ENCODE measurements around the gene PLEKHM2. TPM values are rescaled to one million over a fixed set of nuclear protein-coding genes. Genes with fewer than 3 reads are reported as not detected.

Gene PLEKHM2
- total RNA-seq, 1 donor from 2014 or later = 40.1 TPM

DNA sequence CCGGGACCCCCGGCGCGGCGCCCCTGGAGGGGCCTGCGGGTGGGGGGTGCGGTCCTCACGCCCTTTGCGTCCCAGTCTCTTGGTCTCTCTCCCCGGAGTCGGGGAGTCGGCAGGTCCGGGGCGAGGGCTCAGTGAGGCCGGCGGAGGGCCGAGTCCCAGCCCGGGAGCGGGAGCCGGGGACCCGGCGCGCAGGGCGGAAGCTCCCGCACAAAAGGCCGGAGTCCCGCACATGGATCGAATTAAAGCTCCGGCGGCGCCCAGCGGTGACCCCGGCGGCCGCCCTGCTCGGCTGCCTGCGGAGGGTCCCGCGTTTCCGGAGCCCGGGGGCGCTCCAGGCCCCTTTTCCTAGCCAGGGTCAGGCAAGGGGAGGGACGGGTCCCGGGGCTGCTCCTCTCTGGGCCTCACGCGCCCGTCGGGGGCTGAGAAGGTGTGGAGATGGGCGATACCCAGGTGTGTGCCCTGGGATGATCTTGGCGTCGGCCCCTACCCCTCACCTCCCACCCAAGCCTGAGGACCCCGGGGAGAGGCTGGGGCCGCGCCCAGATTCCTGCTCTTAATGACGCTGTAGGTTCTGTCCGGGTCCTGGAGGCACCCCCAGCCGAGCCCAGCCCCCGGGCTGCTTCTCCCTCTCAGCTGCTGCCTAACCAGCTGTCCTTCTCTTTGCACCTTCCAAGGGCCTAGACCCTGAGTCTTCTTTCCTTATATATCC lies 75.0 kb downstream of the PLEKHM2 start:
- DNase-seq (ENCODE audit: low read depth in 2 of 2) = no peak

DNA sequence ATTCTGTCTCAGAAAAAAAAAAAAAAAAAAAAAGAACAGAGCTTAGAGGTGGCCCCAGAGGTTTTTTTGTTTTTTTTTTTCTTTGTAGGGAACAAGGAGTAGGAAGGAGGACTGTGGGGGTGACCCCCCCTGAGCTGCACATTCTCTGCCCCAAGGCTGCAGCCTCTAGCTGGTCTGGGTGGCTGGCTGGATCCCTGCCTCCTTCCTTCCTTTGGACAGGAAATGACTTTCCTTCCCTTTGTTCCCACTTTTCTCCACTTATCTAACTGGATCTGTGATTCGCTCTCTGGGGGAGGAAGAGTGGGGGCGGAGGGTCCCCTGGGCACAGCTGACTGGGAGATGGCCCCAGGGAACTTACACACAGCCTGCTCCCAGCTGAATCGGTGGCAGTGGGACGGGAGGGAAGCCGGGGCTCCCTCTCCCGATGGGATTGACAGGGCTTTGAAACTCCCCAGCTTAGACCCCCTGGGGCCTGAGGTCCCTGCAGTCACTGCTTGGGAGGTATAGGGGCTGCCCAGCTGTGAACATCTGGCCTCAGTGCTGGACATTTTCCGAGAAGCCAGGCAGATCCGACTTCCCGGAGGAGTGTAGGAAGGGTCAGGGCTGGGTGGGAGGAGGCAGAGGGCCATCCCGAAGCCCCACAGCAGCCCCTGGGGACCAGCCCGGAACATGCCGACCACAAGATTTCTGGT lies 76.5 kb downstream of the PLEKHM2 start:
- peak in 1 of 2 donors; percentile 78 for DNase-seq (ENCODE audit: low read depth in 2 of 2)

DNA sequence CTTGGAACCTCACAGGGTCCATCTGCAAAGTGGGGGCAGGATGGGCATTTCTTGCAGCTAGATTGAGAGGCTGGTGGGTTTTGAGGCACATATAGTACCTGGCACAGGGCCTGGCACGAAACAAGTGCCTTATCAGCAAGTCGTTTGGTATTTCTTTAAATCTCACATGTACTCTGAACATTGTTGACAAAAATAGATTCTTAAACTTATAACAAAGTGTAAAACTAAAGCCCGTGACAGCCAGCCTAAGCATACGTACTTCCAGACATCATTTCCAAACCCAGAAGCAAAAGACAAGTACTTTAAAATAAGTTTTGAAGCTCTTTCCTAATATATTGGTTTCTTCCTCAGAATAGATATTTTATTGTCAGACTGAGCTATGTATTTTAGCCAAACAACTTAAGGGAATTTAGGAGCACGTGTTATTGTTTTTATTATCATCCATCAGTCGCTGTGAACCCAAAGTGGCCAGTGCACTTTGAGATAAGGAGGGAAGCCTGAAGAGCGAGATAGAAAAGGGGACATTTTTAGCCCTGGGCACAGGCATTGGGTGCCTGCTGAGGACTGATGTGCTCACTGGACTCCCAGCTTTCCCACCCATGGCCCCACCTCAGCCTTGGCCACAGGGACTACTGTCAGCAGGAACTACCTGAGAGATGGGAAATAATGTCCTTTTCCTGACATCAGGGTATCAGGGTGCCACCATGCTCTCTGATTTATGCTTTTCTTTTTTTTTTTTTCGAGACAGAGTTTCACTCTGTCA lies 77.4 kb downstream of the PLEKHM2 start:
- no peak for DNase-seq (ENCODE audit: low read depth in 2 of 2)

DNA sequence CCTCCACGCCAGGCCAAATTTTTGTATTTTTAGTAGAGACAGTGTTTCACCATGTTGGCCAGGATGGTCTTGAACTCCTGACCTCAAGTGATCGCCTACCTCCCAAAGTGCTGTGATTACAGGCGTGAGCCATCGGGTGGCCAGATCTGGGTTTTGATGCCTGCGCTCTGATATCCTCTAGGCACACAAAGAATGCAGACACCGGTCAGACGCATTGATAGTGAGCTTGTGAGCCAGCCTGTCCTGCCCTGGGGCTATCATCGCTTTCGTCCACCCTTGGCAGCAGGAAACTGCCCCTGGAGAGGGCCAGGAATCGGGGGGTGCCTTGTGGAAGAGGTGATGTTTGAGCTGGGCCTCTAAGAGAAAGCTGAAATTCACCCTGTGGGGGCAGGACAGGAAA lies 78.4 kb downstream of the PLEKHM2 start:
- DNase-seq (ENCODE audit: low read depth in 2 of 2) = no peak

DNA sequence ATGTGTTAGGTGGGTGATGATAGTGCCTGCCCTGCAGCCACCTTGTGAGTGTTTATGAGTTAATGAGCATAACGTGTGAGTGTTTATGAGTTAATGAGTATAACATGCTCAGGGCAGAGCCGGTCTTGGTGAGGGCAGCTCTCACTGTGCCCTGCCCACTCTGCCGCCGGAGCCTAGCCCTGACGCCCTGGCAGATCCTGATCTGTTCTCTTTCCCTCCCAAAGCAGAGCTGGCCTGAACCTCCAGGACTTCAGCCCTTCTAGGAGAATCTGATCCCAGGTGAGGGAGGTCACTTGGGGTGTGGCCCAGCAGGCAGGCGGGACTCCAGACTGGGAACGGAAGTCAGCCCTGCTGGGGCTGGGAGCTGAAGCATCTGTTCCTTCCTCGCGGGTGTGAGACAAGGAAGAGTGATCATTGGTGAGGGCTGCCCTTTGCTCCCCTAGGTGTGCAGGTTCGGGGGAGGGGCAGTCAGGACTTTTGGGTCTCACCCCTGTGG lies 80.2 kb downstream of the PLEKHM2 start:
- no peak for DNase-seq (ENCODE audit: low read depth in 2 of 2)

DNA sequence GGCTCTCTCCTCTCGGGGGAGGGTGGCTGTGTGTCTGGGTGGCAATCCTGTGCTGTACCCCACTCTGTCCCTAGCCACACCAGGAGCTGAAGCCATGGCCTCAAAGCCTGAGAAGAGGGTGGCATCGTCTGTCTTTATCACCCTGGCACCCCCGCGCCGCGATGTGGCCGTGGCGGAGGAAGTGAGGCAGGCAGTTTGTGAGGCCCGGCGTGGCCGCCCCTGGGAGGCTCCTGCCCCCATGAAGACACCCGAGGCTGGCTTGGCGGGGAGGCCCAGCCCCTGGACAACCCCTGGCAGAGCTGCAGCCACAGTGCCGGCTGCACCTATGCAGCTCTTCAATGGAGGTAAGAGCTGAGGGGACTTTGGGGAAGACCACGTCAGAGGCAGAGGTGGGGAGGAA lies 80.8 kb downstream of the PLEKHM2 start:
- no peak for DNase-seq (ENCODE audit: low read depth in 2 of 2)

DNA sequence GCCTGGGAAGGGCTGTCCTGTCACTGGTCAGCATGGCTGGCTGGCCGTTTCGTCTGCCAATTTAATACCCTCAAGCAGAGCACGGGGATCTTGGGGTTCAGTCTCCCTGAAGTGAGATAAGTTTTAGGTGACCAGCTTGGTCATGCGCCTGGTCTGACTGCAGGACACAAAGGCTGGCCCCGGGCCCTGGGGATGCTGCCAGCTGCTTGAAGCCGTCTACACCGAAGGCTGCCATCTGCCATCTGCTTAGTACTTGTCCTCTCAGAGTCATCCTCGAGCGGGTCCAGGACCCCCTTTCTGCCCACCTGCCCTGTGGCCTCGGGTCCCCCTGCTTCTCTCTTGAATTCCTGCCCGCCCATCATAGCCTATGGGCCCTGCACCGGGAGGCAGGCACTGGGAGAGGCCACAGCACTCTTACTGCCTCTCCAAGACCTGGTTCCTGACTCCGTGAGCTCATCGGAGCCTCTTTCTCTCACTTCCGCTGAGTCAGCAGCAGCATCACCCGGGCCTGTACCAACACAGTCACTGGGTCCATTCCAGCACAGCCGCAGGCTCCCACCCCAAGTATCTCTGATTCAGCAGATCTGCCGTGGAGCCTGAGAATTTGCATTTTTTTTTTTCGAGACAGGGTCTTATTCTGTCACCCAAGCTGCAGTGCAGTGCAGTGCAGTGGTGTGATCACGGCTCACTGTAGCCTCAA lies 81.5 kb downstream of the PLEKHM2 start:
- DNase-seq (ENCODE audit: low read depth in 2 of 2) = peak in 1 of 2 donors; percentile 67

DNA sequence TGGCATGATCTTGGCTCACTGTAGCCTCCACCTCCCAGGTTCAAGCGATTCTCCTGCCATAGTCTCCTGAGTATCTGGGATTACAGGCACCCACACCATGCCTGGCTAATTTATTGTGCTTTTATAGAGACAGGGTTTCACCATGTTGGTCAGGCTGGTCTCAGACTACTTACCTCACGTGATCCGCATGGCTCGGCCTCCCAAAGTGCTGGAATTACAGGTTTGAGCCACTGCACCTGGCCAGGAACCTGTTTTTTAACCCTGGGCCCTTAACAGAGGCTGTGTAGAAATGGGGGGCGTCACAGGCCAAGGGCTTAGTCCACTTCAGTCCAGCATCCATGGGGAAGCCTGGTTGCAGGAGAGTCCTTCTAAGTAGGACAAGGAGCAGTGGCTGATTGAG lies 83.8 kb downstream of the PLEKHM2 start:
- no peak for DNase-seq (ENCODE audit: low read depth in 2 of 2)

DNA sequence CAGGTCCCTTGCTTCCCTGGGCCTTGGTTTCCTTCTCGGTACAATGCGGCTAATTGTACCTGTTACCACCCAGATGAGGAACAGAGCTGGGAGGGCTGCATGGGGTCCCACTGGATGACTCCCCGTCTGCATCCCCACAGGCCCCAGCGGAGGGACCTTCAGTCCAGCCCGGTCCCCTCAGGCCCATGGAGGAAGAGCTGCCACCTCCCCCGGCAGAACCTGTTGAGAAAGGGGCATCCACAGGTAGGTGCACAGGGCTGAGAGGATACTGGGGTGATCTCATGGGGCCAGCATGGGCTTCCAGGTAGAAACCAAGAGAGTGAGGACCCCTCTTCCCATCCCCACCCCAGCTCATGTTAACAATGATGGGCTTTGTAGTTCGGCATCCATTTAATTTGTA lies 84.3 kb downstream of the PLEKHM2 start:
- DNase-seq (ENCODE audit: low read depth in 2 of 2) = no peak

DNA sequence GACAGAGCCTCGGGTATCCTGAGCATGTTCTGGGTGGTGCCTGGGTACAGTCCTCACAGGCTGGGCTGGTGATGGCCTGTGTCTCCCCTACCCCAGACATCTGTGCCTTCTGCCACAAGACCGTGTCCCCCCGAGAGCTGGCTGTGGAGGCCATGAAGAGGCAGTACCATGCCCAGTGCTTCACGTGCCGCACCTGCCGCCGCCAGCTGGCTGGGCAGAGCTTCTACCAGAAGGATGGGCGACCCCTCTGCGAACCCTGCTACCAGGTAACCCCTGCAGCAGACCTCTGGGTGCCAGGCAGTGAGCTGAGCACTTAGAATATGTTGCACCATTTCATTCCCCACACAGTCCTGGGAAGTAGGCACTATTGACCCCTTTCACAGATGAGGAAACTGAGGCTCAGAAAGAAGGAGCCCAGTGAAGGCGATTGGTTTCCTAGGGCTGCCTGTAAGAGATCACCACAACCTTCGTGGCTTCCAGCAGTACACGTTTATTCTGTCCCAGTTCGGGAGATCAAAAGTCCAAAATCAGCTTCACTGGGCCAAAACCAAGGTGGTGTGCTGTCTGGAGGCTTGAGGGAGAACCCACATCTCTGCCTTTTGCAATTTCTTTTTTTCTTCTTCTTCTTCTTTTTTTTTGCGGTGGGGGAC lies 86.3 kb downstream of the PLEKHM2 start:
- DNase-seq (ENCODE audit: low read depth in 2 of 2) = no peak

DNA sequence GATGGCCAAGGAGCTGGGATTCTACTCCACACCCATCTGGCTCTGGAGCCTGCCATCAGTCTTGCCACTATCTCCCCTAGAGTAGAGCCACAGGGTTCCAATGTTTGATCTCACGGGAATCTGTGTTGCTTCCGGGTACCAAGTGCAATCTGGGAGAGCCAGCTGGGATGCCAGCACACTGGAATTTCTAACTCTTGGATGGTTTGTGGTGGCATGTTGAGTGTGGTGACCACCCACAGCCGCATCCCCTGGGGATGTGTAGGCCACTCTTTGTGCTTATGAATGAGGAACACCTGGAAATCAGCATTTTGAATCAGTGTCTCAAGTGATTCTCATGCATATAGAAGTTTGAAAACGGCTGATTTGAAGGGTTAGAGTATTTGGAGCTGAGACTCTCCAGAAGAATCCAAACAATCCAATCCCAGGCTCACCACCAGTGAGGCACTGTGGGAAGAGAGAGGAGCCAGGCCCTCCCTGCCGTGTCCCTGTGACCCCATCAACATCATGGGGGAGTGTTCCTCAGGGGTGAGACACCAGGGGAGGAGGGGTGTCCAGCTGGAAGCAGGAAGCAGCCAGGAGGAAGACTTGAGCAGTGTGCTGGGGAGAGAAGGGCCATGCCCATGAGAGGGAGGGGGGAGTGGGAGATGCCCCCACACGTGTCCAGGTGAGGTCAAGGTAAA lies 87.9 kb downstream of the PLEKHM2 start:
- DNase-seq (ENCODE audit: low read depth in 2 of 2) = no peak

DNA sequence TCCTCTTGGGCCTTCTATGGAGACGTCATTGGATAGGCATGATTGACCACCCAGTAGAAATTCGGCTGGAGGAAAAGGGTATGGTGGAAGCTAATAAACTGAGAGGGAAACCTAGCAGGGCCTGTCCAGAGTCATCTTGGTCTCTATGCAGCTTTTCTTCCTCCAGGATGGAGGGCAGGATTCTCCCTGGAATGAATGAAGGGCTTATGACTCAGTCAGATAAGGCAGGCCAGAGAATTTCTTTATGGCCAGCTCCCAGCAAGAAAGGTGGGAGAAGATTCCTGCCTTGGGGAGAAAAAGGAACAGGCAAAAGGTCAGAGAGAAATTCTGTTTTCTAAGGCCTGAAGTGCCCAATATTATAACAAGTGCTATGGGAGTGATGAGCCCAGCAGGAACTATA lies 91.6 kb downstream of the PLEKHM2 start:
- no peak for DNase-seq (ENCODE audit: low read depth in 2 of 2)

DNA sequence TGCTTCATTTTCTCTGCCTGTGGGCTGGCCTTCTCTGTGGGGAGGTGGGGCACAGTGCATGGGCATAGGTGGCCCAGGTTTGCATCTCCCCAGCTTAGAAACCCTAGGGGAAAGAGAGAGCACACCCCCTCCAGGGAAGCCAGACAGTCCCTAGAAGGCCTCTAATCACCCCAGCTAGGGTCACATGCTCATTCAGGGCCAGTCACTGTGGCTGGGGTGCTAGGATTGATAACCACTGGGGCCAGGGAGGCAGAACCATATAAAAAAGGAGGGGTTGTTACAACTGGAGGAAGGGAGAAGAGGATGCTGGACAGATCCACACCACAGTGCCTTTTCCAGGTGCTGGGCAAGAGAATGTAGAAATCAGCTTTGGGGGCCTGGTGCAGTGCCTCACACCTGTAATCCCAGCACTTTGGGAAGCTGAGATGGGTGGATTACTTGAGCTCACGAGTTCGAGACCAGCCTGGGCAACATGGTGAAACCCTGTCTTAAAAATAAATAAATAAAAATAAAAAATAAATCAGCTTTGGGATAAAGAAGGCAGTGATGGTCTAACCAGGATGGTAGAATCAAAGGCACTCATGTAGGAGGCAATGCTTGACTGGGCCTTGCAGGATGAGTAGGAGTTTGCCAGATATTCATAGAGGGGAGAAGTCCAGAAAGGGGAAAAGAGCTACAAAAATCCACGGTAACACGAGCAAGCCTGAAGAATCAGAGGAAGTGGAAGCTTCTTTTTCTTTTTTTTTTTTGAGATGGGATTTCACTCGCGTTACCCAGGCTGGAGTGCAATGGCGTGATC lies 94.0 kb downstream of the PLEKHM2 start:
- no peak for DNase-seq (ENCODE audit: low read depth in 2 of 2)

Other genes starting within 250 kb of the PLEKHM2 start
- gene CTRC, start 245.9 kb upstream of the PLEKHM2 start, total RNA-seq = not detected in 2 replicates
- gene CELA2A, start 227.6 kb upstream of the PLEKHM2 start, total RNA-seq = not detected in 2 replicates
- gene CELA2B, start 208.2 kb upstream of the PLEKHM2 start, total RNA-seq = not detected in 2 replicates
- 3.2 and 3.5 TPM in 2 replicates for gene CASP9, start 160.1 kb upstream of the PLEKHM2 start, total RNA-seq
- gene DNAJC16, start 157.5 kb upstream of the PLEKHM2 start, total RNA-seq = 9.1 and 11.8 TPM in 2 replicates
- 0.38 and 0.90 TPM in 2 replicates for gene AGMAT, start 99.3 kb upstream of the PLEKHM2 start, total RNA-seq
- 13.0 and 20.1 TPM in 2 replicates for gene DDI2, start 66.9 kb upstream of the PLEKHM2 start, total RNA-seq
- 0.13 and 0.26 TPM in 2 replicates for gene SLC25A34, start 51.9 kb downstream of the PLEKHM2 start, total RNA-seq
- gene TMEM82, start 58.2 kb downstream of the PLEKHM2 start, total RNA-seq = 0.13 TPM in 1 of 2 replicates, not detected in the other
- 136 and 174 TPM in 2 replicates for gene FBLIM1, start 74.5 kb downstream of the PLEKHM2 start, total RNA-seq
- gene UQCRHL, start 123.3 kb downstream of the PLEKHM2 start, total RNA-seq = 0.76 and 4.0 TPM in 2 replicates
- gene SPEN, start 163.4 kb downstream of the PLEKHM2 start, total RNA-seq = 10.8 and 12.5 TPM in 2 replicates

Data from dermis microvascular lymphatic vessel endothelial cell (primary cell).